ENCODE measurements around the gene LALBA.
"Not testable (repeated sequence)": the region's sequence is repeated elsewhere in the genome, so short reads cannot be mapped to it uniquely, and the experiment has no call there.

Gene LALBA

GRCh38 chr12:48527891-48528670 is 41.8 kb downstream of the LALBA start:
- DNase-seq, result no peak

GRCh38 chr12:48525332-48525731 is 44.5 kb downstream of the LALBA start, which contains the start of gene OR8S1:
TSS of gene OR8S1 (plus strand) at chr12:48525632. CDS start at chr12:48525632, 0 bp downstream.
- DNase-seq, result no peak

GRCh38 chr12:48520381-48520780 is 49.5 kb downstream of the LALBA start:
- DNase-seq, result not testable (repeated sequence)
